DND-41 (cell line): ENCODE measurements around the gene NFKBIZ.

Source experiments
- ATAC-seq: fragments of 200-7000 bp; cut with Tn5 transposase; 3 replicates; pipeline ENCODE4 v1.9.1; 2021; ENCODE audit warnings: low read depth; ENCODE audit not compliant: insufficient read depth
- DNase-seq: peaks from one replicate; pipeline ENCODE4 v3.0.0-alpha.2; 2020
- H2AFZ ChIP-seq: 2 replicates; pipeline ENCODE4 v1.6.0; 2012; ENCODE audit warnings: low read depth, low read length
- H3K27ac ChIP-seq: 2 replicates; pipeline ENCODE4 v1.5.1; 2012; ENCODE audit warnings: low read length, inconsistent platforms
- H3K27me3 ChIP-seq: fragments of 200-600 bp; sonication (generic); 2 replicates; pipeline ENCODE4 v1.6.0; 2012; ENCODE audit warnings: low read length, mild to moderate bottlenecking, inconsistent platforms; ENCODE audit not compliant: insufficient read depth, poor library complexity
- H3K36me3 ChIP-seq: 2 replicates; pipeline ENCODE4 v1.5.1; 2012; ENCODE audit warnings: low read length, inconsistent platforms; ENCODE audit not compliant: insufficient read depth
- H3K4me1 ChIP-seq: 2 replicates; pipeline ENCODE4 v1.5.1; 2012; ENCODE audit warnings: mild to moderate bottlenecking, low read length; ENCODE audit not compliant: insufficient read depth
- H3K4me2 ChIP-seq: 2 replicates; pipeline ENCODE4 v1.6.0; 2012; ENCODE audit warnings: mild to moderate bottlenecking, moderate library complexity, low read length, inconsistent platforms; ENCODE audit not compliant: insufficient read depth
- H3K4me3 ChIP-seq, 2 experiments: fragments of 200-600 bp in 1 of 2; shearing (Covaris generic) in 1 of 2; 2 replicates each; pipeline ENCODE4 v1.5.1; 2012 to 2016; ENCODE audit warnings: inconsistent platforms in 2 of 2, low read length in 2 of 2, mild to moderate bottlenecking in 2 of 2, low read depth in 1 of 2, moderate library complexity in 1 of 2
- H3K79me2 ChIP-seq: 2 replicates; pipeline ENCODE4 v1.6.0; 2012; ENCODE audit warnings: low read length, inconsistent platforms; ENCODE audit not compliant: insufficient read depth
- H3K9ac ChIP-seq: 2 replicates; pipeline ENCODE4 v1.6.0; 2012; ENCODE audit warnings: low read depth, mild to moderate bottlenecking, inconsistent platforms, low read length, moderate library complexity
- H3K9me3 ChIP-seq: 2 replicates; pipeline ENCODE4 v1.5.1; 2012; ENCODE audit warnings: low read length, moderate library complexity, mild to moderate bottlenecking, inconsistent platforms; ENCODE audit not compliant: insufficient read depth, severe bottlenecking
- H4K20me1 ChIP-seq: 2 replicates; pipeline ENCODE4 v1.6.0; 2012; ENCODE audit warnings: low read length; ENCODE audit not compliant: insufficient read depth
- CTCF ChIP-seq: IDR thresholded peaks from 2 replicates; pipeline ENCODE4 v1.5.1; 2012; ENCODE audit warnings: borderline replicate concordance, low read length, moderate library complexity, mild to moderate bottlenecking; ENCODE audit not compliant: poor library complexity, severe bottlenecking; ENCODE audit errors: extremely low read depth
- EZH2 ChIP-seq: IDR thresholded peaks from 3 replicates; pipeline ENCODE4 v1.6.1; 2012; ENCODE audit warnings: borderline replicate concordance, low read depth, mild to moderate bottlenecking, moderate library complexity, low read length, inconsistent platforms; ENCODE audit not compliant: severe bottlenecking

The NFKBIZ gene

GRCh38 chr3:101811875-101812274, 37.4 kb upstream of the NFKBIZ start:
- TF ChIP-seq EZH2 (no peak), CTCF (no peak)
- H4K20me1 ChIP-seq = 0 out of 2 replicates have a peak, but pooled peaks cover 2% of the 10 kb centered on the region
- H3K4me2 ChIP-seq = no peak overlapping the region
- no peak overlapping the region for H2AFZ ChIP-seq
- DNase-seq (no peak), ATAC-seq (no peak)
- no peak overlapping the region for H3K9ac ChIP-seq
- H3K4me3 ChIP-seq = no peak overlapping the region
- no peaks in the 10 kb centered on the region for H3K9me3 ChIP-seq
- peaks cover 24% of the 10 kb centered on the region for H3K4me1 ChIP-seq
- H3K27me3 ChIP-seq = no peaks in the 10 kb centered on the region
- H3K36me3 ChIP-seq = peaks cover 8% of the 10 kb centered on the region; the same call in 1 of the 2 replicates
- no peak overlapping the region for H3K27ac ChIP-seq
- no peaks in the 10 kb centered on the region for H3K79me2 ChIP-seq

- no peaks in the 10 kb centered on the region for H3K79me2 ChIP-seq
- H2AFZ ChIP-seq = no peak overlapping the region
- DNase-seq = no peak
- no peak overlapping the region for H3K4me3 ChIP-seq
- TF ChIP-seq EZH2 (no peak), CTCF (no peak)
- no peaks in the 10 kb centered on the region for H3K9me3 ChIP-seq
- peaks cover 24% of the 10 kb centered on the region for H3K4me1 ChIP-seq
- H3K36me3 ChIP-seq = peaks cover 17% of the 10 kb centered on the region; the same call in 1 of the 2 replicates
- 0 out of 2 replicates have a peak, but pooled peaks cover 2% of the 10 kb centered on the region for H4K20me1 ChIP-seq
- H3K4me2 ChIP-seq = no peak overlapping the region
- H3K27ac ChIP-seq = no peak overlapping the region
- no peak for ATAC-seq
- no peaks in the 10 kb centered on the region for H3K27me3 ChIP-seq
- no peak overlapping the region for H3K9ac ChIP-seq
Observed at GRCh38 chr3:101812895-101813294, 36.4 kb upstream of the NFKBIZ start.

GRCh38 chr3:101813817-101814440, 35.4 kb upstream of the NFKBIZ start:
- Histone ChIP-seq H3K9ac (no peak overlapping the region), H3K9me3 (no peaks in the 10 kb centered on the region), H4K20me1 (0 out of 2 replicates have a peak, but pooled peaks cover under 1% of the 10 kb centered on the region), H3K4me1 (peaks cover 21% of the 10 kb centered on the region), H3K27me3 (no peaks in the 10 kb centered on the region), H3K79me2 (no peaks in the 10 kb centered on the region), H3K36me3 (peaks cover 16% of the 10 kb centered on the region; the same call in 1 of the 2 replicates), H2AFZ (no peak overlapping the region), H3K4me2 (no peak overlapping the region), H3K27ac (no peak overlapping the region), H3K4me3 (no peak overlapping the region)
- DNase-seq (no peak), ATAC-seq (no peak)
- TF ChIP-seq EZH2 (no peak), CTCF (peak; percentile 65)
